Hematopoietic multipotent progenitor cell treated with erythropoietin and hydrocortisone succinate and interleukin-3 and kit ligand, for 8 days (in vitro differentiated cells): ENCODE measurements around the gene PLXNA4.
A peak's percentile ranks its signal among the peaks of the same experiment; 100 is the strongest.

ENCODE experiments used
- DNase-seq: peaks from one replicate; pipeline ENCODE4 v3.0.0-alpha.2; 2015

Gene PLXNA4

DNA sequence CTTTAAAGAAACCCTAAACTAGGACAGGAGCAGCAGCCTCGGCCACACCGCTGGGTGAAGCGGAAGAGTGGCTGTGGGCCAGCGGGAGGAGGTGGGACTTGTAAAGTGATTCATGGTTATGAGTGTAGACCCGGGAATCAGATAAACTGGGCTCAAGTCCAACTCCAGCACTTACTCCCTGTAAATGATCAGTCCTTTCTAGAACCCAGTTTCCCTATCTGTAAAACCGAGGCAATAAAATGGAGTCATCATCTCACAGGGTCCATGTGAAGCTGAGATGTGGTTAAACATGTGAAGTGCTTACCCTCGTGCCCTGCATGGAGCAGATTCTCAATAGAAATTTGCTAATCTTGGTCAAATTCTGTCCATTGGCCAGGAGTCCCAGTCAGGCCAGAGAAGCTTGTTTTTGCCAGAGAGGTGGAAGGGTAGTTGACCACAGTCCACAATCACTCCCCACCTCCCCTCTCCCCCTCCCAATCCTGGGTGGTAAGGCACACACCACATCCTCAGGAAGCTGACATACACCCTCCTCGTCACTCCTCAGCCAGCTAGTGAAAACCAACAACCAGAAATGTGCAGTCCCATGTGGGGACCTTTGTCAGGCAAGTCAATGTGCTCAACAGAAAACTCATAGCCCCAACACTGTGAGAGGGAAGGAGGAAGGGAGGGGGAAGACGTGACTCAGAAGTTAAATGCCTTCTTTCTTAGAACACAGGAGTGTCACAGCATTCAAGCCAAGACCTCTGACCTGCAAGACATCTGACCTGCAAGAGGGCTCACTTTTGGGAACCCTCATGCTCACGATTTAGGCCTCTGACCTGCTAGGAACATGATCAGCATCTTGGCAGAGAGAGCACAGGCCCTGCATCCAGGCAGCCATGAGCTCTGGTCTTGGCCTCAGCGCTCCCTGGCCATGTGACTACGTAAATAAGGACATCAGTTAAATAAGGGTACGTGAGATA, 145.1 kb downstream of the PLXNA4 start:
- DNase-seq = peak; percentile 72

DNA sequence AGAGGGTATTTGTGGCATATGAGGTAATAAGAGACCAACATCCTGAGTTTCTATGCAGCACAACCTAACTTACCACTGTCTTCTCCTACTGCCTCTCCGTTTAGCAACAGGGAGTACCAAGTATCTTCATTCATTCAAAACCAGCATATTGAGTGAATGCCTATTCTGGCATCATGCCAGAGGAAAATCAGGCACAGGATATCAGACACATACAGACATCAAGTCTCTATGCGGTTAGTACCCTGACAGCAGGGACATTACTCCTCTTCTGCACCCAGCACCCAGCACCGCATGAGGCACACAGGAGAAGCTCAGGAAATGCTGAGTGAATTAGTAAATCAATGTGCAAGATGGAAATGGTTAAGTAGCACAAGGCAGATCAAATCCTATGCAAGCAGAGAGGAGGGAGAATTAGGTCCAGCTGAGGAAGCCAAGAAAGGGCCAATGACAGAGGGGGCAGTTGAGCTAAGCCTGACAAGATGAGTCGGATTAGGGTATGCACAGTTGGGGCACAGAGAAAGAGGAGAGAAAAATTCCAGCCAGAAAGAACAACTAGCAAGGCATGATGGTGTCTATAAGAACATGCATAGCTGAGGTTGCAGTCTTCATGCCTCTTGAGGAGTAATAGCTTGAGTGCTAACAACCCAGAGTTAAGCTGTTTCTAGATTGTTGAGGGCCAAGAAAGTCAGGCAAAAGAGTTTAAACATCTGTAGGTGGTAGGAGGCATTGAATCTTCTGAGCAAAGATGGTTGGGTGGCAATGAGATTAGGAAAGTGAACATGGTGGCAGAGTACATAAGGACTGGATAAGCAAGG, 146.0 kb downstream of the PLXNA4 start:
- DNase-seq = peak; percentile 34

DNA sequence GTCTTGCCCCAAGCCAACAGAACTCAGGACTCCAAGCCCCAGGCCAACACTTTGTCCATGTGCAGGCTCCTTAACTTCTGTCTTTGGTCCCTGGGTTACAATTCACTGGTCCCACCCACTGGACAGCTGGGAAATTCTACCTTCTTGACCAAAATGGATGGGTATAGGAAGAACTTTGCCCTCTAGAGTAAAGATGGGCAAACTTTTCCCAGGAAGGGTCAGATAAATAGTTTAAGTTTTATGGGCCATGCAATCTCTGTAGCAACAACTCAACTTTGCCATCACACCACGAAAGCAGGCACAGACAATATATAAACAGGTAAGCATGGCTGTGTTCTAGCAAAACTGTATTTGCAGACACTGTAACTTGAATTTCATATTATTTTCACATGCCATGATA, 147.1 kb downstream of the PLXNA4 start:
- DNase-seq = no peak

DNA sequence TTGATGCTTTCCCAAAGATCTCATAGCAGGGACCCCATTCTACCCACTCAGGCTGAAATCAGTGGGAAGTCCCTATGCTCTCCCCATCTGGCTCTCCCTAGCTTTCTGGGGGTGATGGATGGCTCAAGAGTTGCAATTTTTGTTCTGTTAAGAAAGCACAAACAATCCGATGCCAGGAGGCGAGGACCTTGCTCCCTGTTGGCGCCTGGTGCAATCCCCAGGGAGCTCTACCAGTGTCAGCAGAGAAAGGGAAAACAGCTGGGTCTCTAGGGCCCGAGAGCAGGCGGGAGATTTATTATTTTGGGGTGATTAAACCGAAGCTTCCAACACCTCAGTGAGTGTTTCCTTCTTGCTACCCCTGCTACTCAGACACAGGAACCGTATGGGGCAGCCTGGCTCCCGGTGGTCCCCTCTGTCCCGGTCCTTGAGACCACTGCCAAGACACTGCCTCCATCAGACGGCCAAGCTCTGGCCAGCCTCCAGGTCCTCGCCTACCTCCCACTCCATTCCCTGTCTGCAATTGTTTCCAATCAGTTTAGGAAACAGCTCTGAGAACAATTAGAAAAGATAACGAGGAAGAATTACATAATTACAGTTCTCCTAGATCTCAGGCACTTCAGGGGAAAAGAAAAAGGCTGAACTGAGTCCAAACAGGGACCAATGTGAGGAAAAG, 147.9 kb downstream of the PLXNA4 start:
- DNase-seq = no peak

DNA sequence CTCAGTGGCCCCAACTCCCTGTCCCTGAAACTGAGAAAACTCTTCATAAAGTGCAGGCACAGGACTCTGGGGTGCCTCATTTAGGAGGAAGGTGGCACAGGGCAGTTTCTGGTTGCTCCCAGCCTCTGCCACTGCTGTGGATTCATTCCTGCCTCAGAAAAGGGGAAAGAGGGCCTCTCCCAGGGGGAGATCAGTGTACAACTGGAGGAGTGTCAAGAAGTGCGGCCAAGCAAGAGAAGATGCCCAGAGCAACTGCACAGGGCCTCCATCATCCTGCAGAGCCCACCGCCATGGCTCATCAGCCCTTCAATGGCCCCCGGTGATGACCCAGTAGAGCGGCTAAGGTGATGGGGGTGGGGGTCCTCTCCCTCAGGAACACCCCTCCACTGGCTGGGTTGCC, 150.3 kb downstream of the PLXNA4 start:
- no peak for DNase-seq

DNA sequence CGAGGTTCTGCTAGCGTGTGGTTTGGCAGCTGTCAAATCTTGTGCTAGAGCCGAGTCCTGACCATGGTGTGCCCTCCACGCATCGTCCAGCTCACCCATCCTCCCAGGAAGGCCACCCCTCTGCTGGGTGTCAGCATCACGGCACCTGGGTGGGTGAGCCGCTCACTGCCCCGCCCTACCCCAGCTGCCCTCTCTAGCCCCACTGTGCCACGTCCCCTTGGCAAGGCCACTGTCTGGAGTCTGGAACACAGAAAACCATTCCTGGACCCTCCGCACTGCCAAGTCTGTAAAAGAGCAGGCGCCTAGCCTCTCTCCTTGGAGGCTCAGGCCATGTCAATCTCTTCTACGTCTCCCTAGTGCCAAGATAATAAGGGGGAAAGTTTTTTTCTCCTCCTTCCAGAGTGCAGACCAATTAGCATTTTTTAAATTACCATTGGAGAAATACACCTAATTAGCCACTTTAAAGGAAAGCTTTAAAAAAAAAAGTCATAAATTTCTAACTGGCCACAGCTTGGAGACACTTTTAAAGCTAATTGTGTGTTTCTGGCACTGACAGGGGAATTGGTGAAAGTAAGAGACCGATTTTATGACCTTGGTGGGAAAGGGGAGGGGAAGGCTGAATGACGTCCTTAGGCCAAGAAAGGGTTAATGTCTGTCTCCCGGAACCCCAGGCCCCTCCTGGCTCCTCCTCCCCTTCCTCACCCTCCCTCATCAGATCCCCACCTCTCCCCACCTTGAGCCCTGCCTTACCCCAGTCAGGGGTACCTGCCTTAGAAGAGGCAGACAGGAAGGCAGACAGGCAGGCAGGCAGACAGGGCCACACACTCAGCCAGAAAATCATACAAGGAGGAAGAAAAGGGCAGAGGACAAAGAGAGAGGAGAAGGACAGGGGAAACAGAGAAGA, 151.2 kb downstream of the PLXNA4 start:
- no peak for DNase-seq

DNA sequence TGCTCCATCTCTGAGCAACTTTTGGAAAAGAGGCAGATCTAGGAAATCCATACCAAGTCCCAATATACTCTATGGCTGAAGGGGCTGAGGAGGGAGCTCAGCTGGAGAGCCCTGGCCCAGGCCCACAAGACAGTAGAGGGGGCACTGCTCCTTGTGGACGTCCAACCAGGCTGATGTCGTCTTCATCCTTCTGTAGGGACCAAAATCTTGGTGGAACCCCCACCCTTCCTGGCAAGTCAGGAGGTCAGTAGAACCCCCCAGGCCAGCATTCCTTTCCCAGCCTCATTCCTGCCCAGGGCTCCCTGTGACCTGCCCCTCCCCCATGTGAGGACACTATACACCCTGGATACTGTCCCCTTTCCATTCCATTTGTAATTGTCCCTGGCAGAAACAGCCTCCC, 152.0 kb downstream of the PLXNA4 start:
- DNase-seq = no peak

DNA sequence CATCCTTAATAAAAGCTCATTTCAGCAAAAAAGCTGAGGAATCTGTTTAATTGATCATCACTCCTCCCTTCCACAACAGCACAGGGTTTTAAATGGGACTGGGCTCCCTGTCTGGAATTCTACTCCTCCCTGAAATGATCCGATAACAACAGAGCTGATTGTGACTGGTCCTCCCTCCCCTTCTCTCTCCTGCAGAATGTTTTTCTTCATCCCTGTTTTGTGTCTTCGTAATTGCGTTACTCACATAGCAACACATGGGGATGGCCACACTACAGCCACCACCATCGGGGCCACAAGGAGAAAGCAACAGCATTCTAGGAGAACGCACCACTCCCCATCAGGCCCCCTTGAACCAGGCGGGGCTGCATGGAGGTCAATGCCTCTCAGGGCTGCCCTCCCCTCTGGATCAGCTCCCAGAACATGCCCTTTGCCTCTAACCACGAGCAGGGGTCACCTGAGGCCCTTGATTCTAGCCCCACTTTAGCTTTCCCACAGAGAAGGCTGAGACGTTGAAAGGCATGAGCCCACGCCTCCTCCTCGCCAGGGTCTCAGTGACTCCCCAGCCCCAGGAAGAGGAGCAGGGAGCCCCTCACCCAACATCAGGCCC, 152.6 kb downstream of the PLXNA4 start:
- DNase-seq = no peak

DNA sequence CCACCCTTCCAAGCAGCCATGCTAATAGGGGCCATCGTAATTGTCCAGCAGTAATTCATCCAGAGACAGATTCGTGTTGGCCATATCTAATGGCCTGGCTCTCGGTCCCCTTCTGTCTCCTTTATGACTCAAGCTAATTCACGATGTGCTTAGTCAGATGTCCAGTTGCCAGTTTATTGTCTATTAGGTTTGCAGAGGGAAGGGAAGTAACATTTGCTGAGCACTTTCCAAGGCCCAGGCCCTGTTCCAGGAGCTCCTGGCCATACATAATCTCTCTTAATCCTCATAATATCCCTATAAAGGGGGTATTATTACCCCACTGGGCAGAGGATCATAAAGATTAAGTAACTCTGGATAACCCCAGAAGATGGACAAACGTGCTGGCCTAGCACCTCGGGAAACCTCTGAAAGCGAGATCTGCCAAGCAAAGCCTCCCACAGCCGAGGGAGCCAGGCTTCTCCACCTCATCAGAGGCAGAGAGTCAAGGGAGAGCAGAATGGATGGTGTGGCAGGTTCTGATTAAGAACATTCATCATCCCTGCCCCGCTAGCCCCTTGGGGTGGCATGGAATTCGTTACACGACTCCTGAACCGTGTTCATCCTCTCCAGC, 153.7 kb downstream of the PLXNA4 start:
- DNase-seq = no peak

DNA sequence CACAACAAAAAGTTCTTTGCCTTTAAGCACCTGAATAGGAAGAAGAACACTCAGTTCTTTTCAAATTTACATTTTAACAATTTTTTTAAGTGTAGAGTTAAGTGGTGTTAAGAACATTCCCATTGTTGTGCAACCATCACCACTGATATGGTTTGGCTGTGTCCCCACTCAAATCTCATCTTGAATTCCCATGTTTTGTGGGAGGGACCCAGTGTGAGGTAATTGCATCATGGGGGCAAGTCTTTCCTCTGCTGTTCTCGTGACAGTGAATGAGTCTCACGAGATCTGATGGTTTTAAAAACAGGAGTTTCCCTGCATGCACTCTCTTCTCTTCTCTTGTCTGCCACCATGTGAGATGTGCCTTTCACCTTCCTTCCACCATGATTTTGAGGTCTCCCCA, 155.7 kb downstream of the PLXNA4 start:
- DNase-seq = no peak

DNA sequence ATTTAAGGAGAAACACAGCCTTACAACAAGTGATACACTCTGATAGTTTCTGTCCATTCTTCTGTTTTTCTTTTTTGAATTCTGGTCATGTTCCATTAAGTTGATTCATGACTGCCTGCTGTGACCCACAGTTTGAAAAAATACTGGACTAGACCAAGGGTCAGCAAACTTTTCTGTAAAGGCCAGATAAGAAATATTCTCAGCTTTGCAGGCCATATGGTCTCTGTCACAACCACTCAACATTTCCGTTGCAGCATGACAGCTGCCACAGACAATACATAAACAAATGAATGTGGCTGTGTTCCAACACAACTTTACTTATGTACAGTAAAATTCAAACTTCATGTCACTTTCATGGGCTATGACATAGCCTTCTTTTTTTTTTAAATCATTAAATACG, 156.7 kb downstream of the PLXNA4 start:
- peak; percentile 18 for DNase-seq

DNA sequence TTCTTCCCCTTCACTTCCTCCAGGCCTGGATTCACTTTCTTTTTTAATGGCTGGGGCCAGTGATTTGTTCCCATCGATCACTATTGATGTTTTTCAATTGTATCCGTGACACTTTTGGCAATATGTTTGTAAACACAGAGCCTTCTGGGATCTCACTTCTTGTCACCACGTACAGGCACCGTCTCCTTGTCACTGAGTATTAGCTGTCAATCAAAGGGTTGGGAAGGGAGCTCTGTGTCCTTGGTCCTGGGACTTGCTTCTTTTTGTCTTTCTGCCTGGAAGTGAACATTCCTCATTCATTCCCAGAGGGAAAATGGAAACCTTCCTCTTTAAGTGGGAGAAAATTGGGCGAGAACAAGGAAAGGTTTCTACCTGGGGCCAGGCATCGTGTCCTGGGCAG, 157.4 kb downstream of the PLXNA4 start:
- DNase-seq = no peak

DNA sequence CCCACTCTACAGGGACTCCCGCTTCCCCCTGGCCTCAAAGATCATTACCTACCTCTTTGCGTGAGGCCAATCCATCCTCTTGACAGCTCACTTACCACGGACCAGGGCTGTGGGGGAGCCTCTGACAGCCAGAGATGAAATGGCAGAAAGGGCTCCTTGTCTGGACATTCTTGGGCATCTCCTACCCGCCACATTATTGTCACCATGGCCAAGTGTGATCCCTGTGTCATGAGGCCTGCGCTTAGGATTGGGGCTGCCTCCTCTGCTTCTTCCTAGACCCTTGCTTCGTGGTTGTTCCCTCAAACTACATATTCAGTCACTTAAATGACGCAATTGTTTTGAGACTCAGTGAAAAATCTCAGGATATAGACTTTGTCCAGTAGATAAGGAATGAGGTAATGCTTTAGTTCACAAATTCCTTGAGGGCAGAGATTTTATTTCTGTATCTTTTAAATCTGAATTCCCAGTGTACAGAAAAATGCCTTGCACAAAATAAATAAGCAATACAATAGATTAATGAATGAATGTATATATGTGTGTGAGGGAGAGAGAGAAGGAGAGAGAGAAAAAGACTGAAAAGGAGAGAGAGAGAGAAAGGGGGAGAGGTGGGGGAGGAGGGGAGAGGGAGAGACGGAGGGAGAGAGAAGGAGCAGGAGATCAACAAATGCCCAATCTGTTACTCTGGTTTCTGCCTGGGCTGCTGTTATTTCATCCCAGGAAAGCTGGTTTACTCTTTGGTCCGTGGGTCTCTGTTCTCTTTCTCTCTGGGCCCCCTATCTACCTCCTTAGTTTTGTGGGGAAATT, 159.0 kb downstream of the PLXNA4 start:
- no peak for DNase-seq

DNA sequence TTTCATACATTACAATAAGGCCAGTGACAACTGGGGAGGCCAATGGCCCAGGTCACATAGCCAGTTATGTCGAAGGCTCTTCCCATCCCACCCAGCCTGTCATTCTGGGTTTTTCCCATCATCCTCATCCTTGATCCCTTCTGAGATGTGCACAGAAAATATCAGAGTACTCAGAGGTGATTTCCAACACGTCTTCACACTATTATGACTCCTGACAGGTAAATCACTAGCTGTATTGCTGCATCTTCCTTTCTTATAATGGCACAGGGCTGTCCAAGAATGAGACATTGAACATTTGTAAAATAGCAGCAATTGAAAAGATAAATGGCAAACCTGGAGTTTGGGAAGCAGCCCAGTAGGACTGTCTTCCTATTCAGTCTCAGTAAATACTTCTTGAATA, 159.9 kb downstream of the PLXNA4 start:
- DNase-seq = no peak

DNA sequence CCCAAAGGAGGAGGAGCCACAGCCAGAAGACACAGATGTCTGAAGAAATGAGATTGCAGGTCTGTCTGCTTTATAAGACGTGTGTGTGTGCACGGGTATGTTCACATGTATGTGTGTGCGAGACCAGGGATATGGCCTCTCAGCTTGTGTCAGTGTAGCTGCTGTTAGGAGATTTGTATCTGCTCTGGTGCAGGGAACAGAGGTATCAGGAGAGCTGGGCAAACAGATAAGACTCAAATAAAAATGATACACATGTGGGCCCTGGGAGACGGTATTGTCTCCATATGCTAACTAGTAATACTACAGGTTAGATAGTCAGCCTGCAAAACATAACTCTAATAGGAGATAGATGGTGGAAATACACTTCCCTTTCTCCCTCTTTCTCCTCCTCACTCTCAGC, 161.0 kb downstream of the PLXNA4 start:
- DNase-seq = no peak

DNA sequence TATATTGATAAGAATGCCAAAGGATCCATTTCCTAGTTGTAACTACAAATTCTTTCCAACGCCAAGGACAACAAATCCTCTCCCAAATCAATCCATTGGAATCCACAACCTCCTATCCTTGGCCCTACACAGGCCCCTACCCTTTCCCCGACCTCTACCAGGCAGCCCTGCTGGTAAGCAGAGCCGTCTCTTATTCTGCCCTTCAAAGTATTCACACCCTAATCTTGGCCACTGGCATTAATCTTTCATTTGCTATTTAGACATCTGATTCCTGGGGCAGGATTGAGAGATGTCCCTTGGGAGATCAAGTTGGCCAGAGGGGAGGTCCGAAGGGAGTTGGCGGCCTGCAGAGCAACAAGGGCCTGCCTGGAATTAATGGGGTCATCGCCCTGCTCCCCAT, 161.4 kb downstream of the PLXNA4 start:
- no peak for DNase-seq

DNA sequence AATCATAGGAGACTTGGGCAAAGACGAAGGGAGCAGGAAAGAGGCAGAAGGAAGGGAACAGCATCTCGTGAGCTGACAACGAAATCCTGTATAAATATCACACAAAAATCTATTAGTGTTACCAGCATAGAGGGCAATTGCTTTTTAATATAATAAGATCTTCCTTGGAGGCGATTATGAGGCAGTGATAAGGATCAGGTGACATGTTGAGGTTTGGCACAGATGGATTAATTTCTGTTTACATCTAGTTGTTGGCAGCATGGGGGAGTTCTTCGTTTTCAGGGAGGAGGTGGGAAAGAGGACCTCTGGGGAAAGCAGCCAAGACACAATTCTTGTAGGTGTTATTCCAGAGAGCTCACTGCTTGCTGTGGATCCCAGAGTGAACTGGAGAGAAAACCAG, 163.8 kb downstream of the PLXNA4 start:
- DNase-seq = no peak

DNA sequence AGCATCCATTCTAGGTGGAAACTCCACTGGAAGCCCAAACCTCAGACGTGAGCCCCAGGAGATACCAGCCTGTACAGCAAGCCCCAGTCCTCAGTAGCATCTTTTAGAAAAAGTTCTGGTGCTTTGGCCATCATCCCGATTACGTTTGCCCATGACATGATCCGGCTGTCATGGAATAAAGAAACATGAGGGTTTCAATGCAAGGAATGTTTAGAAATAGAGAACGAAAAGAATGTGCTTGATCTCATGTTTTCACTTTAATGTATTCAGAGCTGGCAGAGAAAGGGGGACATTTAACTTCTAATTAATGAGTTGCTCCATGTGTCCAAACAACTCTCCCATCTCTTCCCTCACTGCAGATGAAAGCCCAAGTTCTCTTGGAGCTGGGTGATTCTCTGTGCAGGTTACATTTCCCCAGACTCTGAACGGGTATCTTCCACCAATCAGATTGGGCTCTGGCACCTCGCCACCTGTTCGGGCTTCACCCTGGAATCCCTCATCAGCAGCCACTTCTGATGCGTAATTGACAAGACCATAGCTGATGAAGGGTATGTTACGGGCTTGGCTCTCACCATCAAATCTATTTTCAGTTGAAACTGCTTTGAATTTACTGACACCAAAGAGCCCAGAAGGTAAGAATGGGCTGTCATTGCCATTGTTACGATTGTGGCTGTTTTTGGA, 165.3 kb downstream of the PLXNA4 start:
- DNase-seq = no peak

DNA sequence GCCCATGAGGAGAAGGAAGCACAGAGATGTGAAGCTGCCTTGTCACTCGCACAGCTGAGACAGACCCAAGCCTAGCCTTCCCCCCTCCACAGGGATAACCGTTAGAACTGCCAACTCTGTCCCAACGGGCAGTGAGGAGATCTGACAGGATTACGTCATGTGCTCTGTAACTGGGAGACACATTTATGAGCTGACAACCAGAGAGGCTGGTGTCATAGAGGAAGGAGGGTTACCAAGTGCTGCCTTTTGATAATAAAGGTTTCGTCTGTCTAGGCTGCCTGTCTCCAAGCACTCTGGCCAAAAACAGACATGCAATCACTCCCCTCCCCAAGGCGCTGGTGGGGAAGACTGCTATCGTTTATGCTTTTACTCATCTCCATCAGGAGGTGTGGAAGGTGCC, 165.9 kb downstream of the PLXNA4 start:
- peak; percentile 46 for DNase-seq

DNA sequence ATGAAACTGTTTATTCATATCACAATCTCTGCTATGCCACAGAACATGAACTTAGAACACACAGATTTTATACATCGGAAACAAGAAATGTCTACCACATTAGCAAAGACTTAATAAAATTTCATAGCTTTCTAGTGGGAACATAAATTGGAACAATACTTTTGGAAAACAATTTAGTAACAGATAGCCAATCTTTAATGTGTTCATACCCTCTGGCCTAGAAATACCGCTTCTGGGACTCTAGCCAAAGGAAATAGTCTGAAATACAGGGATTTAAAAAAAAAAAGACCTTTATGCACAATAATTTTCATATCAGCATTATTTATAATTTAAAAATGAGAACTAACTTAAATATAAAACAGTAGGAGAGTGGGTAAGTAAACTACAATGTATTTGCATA, 168.5 kb downstream of the PLXNA4 start:
- no peak for DNase-seq
